Natural killer cell (primary cell): Measurements from ENCODE around the gene CDH6. TPM values are rescaled to one million over a fixed set of nuclear protein-coding genes. Genes with fewer than 3 reads are reported as not detected.

ENCODE experiments used
- ATAC-seq, 3 donors: fragments of 150-1000 bp in 2 of 3; fragments of 200-7000 bp in 1 of 3; cut with Tn5 transposase; 1 replicate in 1 of 3; 2 replicates in 2 of 3; pipeline ENCODE4 v1.10.0; 2021; ENCODE audit warnings: mild to moderate bottlenecking in 2 of 3, moderate library complexity in 2 of 3
- DNase-seq, 2 donors: peaks; one replicate each; pipeline versions ENCODE4 v3.0.0 to v3.0.0-alpha.2; 2013 to 2021; ENCODE audit warnings: mixed read lengths in 1 of 2
- H3K27ac ChIP-seq: one replicate; pipeline ENCODE4 v1.5.1; 2013; ENCODE audit warnings: mild to moderate bottlenecking, low read length
- H3K27me3 ChIP-seq: one replicate; pipeline ENCODE4 v1.6.1; 2013; ENCODE audit warnings: low read length; ENCODE audit not compliant: control insufficient read depth, insufficient read depth
- H3K36me3 ChIP-seq: one replicate; pipeline ENCODE4 v1.6.1; 2013; ENCODE audit warnings: low read length; ENCODE audit not compliant: control insufficient read depth, insufficient read depth
- H3K4me1 ChIP-seq: one replicate; pipeline ENCODE4 v1.6.1; 2013; ENCODE audit warnings: low read length; ENCODE audit not compliant: control insufficient read depth, insufficient read depth
- H3K4me3 ChIP-seq: one replicate; pipeline ENCODE4 v1.5.1; 2013; ENCODE audit warnings: low read length
- H3K9me3 ChIP-seq: one replicate; pipeline ENCODE4 v1.6.1; 2013; ENCODE audit warnings: low read length; ENCODE audit not compliant: control insufficient read depth, insufficient read depth
- H3K27ac Mint-ChIP-seq, 2 donors: one replicate each; pipeline ENCODE4 v1.8.0; 2022; ENCODE audit warnings: mild to moderate bottlenecking in 2 of 2, mixed read lengths in 2 of 2, moderate library complexity in 1 of 2
- H3K27me3 Mint-ChIP-seq, 2 donors: one replicate each; pipeline ENCODE4 v1.8.0; 2022; ENCODE audit warnings: low read depth in 2 of 2, mixed read lengths in 2 of 2
- H3K36me3 Mint-ChIP-seq: one replicate; pipeline ENCODE4 v1.8.0; 2022; ENCODE audit warnings: mixed read lengths
- H3K4me1 Mint-ChIP-seq, 2 donors: one replicate each; pipeline ENCODE4 v1.8.0; 2022; ENCODE audit warnings: mixed read lengths in 2 of 2
- H3K4me3 Mint-ChIP-seq: one replicate; pipeline ENCODE4 v1.8.0; 2022; ENCODE audit warnings: mild to moderate bottlenecking, moderate library complexity, mixed read lengths
- H3K9me3 Mint-ChIP-seq, 2 donors: one replicate each; pipeline ENCODE4 v1.8.0; 2022; ENCODE audit warnings: mixed read lengths in 2 of 2
- CTCF ChIP-seq: fragments of 200-600 bp; IDR thresholded peaks from one replicate; pipeline ENCODE4 v1.8.0; 2022; ENCODE audit warnings: antibody characterized with exemption
- WGBS: methylation state at CpG from one replicate; pipeline ENCODE4 v1.1.7; 2013; ENCODE audit warnings: missing lambda C conversion rate; ENCODE audit not compliant: insufficient coverage; 5-methylcytosine and 5-hydroxymethylcytosine counted together
- intact Hi-C: fragments of 100-400 bp; cut with micrococcal nuclease; formaldehyde crosslinking; loops from one replicate; pipeline ENCODE4 v1.14.2; 2022
- total RNA-seq, 4 donors: library from RNA; stranded (reverse); fragments of 120-200 nt in 1 of 4; gene quantifications; one replicate each; pipeline versions ENCODE4 v1.2.3 to v1.2.4, GENCODE V29; 2013 to 2022

The CDH6 gene
- total RNA-seq, 3 donors from 2014 or later (not counting 1 experiment from before 2014, with no cell fraction given): not detected

DNA sequence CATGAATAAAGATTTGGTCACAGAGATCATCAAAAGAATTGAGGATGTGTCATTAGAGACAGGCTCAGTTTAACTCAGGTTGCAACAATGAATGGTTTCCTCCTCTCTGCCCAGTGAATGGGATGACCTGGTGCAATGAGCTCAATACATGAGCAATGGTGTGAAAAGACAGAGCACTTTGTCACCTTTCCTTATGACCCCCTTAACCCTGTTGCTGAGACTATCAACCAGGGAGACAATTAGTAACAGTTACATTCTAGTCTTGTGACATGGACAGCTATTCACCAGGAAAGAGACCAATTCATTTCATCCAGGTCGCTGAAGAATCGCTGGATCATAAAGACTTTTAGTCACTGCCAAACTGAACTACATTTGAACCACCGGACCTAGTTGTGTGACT lies 19.9 kb upstream of the CDH6 start:
- Mint-ChIP-seq H3K36me3 (no peaks in the 10 kb centered on the region), H3K4me3 (no peak overlapping the region), H3K27me3 (no peaks in the 10 kb centered on the region), H3K9me3 (peaks cover 3 to 11% of the 10 kb centered on the region in 2 donors), H3K27ac (no peak overlapping the region), H3K4me1 (no peaks in the 10 kb centered on the region)
- Histone ChIP-seq H3K36me3 (no peaks in the 10 kb centered on the region), H3K27me3 (no peaks in the 10 kb centered on the region), H3K4me1 (no peaks in the 10 kb centered on the region), H3K27ac (no peak overlapping the region), H3K4me3 (no peak overlapping the region), H3K9me3 (no peaks in the 10 kb centered on the region)
- 91% methylated on average over 3 of the region's 3 CpGs for WGBS
- ATAC-seq (no peak), DNase-seq (no peak)
- intact Hi-C loops: no loop called here
- TF ChIP-seq CTCF: no peak

GRCh38 chr5:31181376-31181987 lies 12.0 kb upstream of the CDH6 start:
- no peak overlapping the region for H3K4me3 Mint-ChIP-seq
- 85% methylated on average over 8 of the region's 8 CpGs for WGBS
- peaks cover 4 to 9% of the 10 kb centered on the region in 2 donors for H3K9me3 Mint-ChIP-seq

DNA sequence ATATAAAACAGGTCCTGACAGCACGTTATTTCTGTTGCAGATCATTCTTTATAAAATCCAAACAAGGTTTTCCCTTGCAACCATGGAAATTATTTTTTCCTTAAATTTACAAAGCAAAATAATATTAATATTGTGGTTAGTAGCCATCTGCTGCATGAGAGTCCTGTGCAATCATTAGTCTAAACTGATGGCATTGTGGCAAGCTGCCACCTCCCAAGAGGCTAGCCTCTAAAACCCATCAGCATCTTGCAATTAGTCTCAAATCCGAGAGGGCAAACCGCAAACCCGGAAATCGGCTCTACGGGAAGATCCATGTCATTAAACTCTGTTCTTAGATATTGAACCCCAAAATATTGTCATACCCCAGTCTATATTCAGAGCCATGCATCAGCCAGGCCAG lies 11.3 kb upstream of the CDH6 start:
- no peaks in the 10 kb centered on the region for H3K36me3 Mint-ChIP-seq
- Histone ChIP-seq H3K4me3 (no peak overlapping the region), H3K27me3 (no peaks in the 10 kb centered on the region), H3K27ac (no peak overlapping the region), H3K9me3 (no peaks in the 10 kb centered on the region), H3K4me1 (no peaks in the 10 kb centered on the region), H3K36me3 (no peaks in the 10 kb centered on the region)
- no peak overlapping the region for H3K27ac Mint-ChIP-seq
- DNase-seq: no peak
- no peak for TF ChIP-seq CTCF
- peaks cover 4 to 9% of the 10 kb centered on the region in 2 donors for H3K9me3 Mint-ChIP-seq
- WGBS: 89% methylated on average over 6 of the region's 6 CpGs
- H3K27me3 Mint-ChIP-seq: no peaks in the 10 kb centered on the region
- no peak overlapping the region for H3K4me3 Mint-ChIP-seq
- ATAC-seq: no peak
- no peaks in the 10 kb centered on the region for H3K4me1 Mint-ChIP-seq
- intact Hi-C loops: no loop called here

More at GRCh38 chr5:31181376-31181987, 12.0 kb upstream of the CDH6 start:
- Mint-ChIP-seq H3K36me3 (no peaks in the 10 kb centered on the region), H3K27me3 (no peaks in the 10 kb centered on the region), H3K27ac (no peak overlapping the region), H3K4me1 (no peaks in the 10 kb centered on the region)
- no peak overlapping the region for H3K4me3 ChIP-seq
- no peak overlapping the region for H3K27ac ChIP-seq
- no peak for TF ChIP-seq CTCF
- no peaks in the 10 kb centered on the region for H3K9me3 ChIP-seq
- intact Hi-C loops: no loop called here
- no peaks in the 10 kb centered on the region for H3K36me3 ChIP-seq
- DNase-seq: no peak
- no peaks in the 10 kb centered on the region for H3K27me3 ChIP-seq
- no peak for ATAC-seq
- H3K4me1 ChIP-seq: no peaks in the 10 kb centered on the region

DNA sequence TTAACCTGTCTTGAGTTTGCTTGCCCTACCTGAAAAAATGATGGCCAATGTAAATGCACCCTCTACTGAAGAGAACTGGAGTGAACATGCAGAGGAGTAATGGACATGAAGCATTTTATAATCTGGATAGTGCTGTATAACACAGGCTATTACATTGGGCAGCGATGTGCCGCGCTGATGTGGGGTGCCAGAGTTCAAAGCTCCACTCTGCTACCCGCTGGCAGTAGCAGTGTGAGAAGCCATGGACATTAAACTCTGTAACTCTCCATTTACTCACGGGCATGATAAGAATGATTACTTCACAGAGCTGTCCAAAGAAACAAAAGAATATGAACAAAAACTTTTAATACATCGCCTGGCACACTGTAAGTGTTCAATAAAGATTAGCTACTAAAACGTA lies 7.5 kb upstream of the CDH6 start:
- no peaks in the 10 kb centered on the region for H3K4me1 Mint-ChIP-seq
- no peaks in the 10 kb centered on the region for H3K27me3 Mint-ChIP-seq
- Histone ChIP-seq H3K27ac (no peak overlapping the region), H3K4me1 (no peaks in the 10 kb centered on the region), H3K36me3 (no peaks in the 10 kb centered on the region), H3K9me3 (no peaks in the 10 kb centered on the region), H3K4me3 (no peak overlapping the region), H3K27me3 (no peaks in the 10 kb centered on the region)
- no peak overlapping the region for H3K27ac Mint-ChIP-seq
- WGBS: 90% methylated on average over 5 of the region's 7 CpGs
- no peak for ATAC-seq
- intact Hi-C loops: no loop called here
- peaks cover 3 to 8% of the 10 kb centered on the region in 2 donors for H3K9me3 Mint-ChIP-seq
- no peak overlapping the region for H3K4me3 Mint-ChIP-seq
- H3K36me3 Mint-ChIP-seq: no peaks in the 10 kb centered on the region
- no peak for TF ChIP-seq CTCF
- DNase-seq: no peak
